Neuronal stem cell (in vitro differentiated cells): ENCODE results near the gene HS6ST1.
A peak's percentile ranks its signal among the peaks of the same experiment; 100 is the strongest.

Source experiments
- DNase-seq: peaks from one replicate; pipeline ENCODE4 v3.0.0-alpha.2; 2013; ENCODE audit warnings: low spot score
- H2AFZ ChIP-seq: one replicate; pipeline ENCODE4 v1.6.1; 2013; ENCODE audit warnings: mild to moderate bottlenecking, low read length, inconsistent platforms
- H2AK5ac ChIP-seq: 2 replicates; pipeline ENCODE4 v1.6.1; 2013; ENCODE audit warnings: low read depth, mild to moderate bottlenecking, inconsistent platforms, low read length, moderate library complexity, mixed read lengths
- H2BK120ac ChIP-seq: 2 replicates; pipeline ENCODE4 v1.6.1; 2013; ENCODE audit warnings: low read depth, mild to moderate bottlenecking, inconsistent platforms, low read length, moderate library complexity, mixed read lengths
- H2BK12ac ChIP-seq: one replicate; pipeline ENCODE4 v1.6.1; 2013; ENCODE audit warnings: low read length, inconsistent platforms
- H2BK15ac ChIP-seq: 2 replicates; pipeline ENCODE4 v1.6.1; 2013; ENCODE audit warnings: mild to moderate bottlenecking, low read length, inconsistent platforms, mixed read lengths
- H2BK5ac ChIP-seq: one replicate; pipeline ENCODE4 v1.6.1; 2013; ENCODE audit warnings: inconsistent platforms, mild to moderate bottlenecking, low read length, moderate library complexity
- H3K14ac ChIP-seq: one replicate; pipeline ENCODE4 v1.6.1; 2013; ENCODE audit warnings: low read length, inconsistent platforms
- H3K18ac ChIP-seq: 2 replicates; pipeline ENCODE4 v1.6.1; 2013; ENCODE audit warnings: low read length, inconsistent platforms
- H3K23ac ChIP-seq: 2 replicates; pipeline ENCODE4 v1.6.1; 2013; ENCODE audit warnings: low read depth, mild to moderate bottlenecking, mixed read lengths, low read length, inconsistent platforms; ENCODE audit not compliant: poor library complexity
- H3K27ac ChIP-seq: replicated peaks from 3 replicates; pipeline ENCODE4 v1.5.1; 2013; ENCODE audit warnings: low read length, inconsistent platforms
- H3K27me3 ChIP-seq, 3 experiments: 2 replicates each; pipeline ENCODE4 v1.6.1; 2013; ENCODE audit warnings: low read length in 3 of 3, mild to moderate bottlenecking in 2 of 3, inconsistent platforms in 1 of 3, low read depth in 1 of 3, mixed read lengths in 1 of 3, moderate library complexity in 1 of 3; ENCODE audit not compliant: control insufficient read depth in 3 of 3, insufficient read depth in 3 of 3
- H3K36me3 ChIP-seq, 2 donors: replicated peaks in 1 of 2; 2 replicates each; pipeline ENCODE4 v1.6.1; 2013; ENCODE audit warnings: low read length in 2 of 2; ENCODE audit not compliant: control insufficient read depth in 2 of 2, insufficient read depth in 2 of 2
- H3K4ac ChIP-seq: 2 replicates; pipeline ENCODE4 v1.6.1; 2013; ENCODE audit warnings: inconsistent platforms, mild to moderate bottlenecking, low read length, moderate library complexity
- H3K4me1 ChIP-seq, 2 donors: 1 replicate in 1 of 2; 2 replicates in 1 of 2; pipeline ENCODE4 v1.6.1; 2013; ENCODE audit warnings: low read length in 2 of 2, low read depth in 1 of 2; ENCODE audit not compliant: control insufficient read depth in 2 of 2, insufficient read depth in 1 of 2
- H3K4me2 ChIP-seq: one replicate; pipeline ENCODE4 v1.6.1; 2013; ENCODE audit warnings: mild to moderate bottlenecking, low read length, inconsistent platforms; ENCODE audit not compliant: insufficient read depth, poor library complexity, severe bottlenecking
- H3K4me3 ChIP-seq, 2 donors: 2 replicates each; pipeline ENCODE4 v1.5.1; 2013; ENCODE audit warnings: low read length in 2 of 2, mild to moderate bottlenecking in 2 of 2, inconsistent platforms in 1 of 2, moderate library complexity in 1 of 2
- H3K79me1 ChIP-seq: one replicate; pipeline ENCODE4 v1.6.1; 2013; ENCODE audit warnings: low read depth, mild to moderate bottlenecking, inconsistent platforms, low read length, moderate library complexity
- H3K9ac ChIP-seq: one replicate; pipeline ENCODE4 v1.6.1; 2013; ENCODE audit warnings: mild to moderate bottlenecking, low read depth, low read length, inconsistent platforms; ENCODE audit not compliant: poor library complexity
- H3K9me3 ChIP-seq, 2 donors: replicated peaks in 1 of 2; 2 replicates each; pipeline versions ENCODE3 to v1.6.1; 2013; ENCODE audit warnings: low read length in 2 of 2, mild to moderate bottlenecking in 2 of 2, inconsistent platforms in 1 of 2, low read depth in 1 of 2, mixed read lengths in 1 of 2, moderate library complexity in 1 of 2; ENCODE audit not compliant: control insufficient read depth in 2 of 2, insufficient read depth in 1 of 2
- H4K8ac ChIP-seq: one replicate; pipeline ENCODE4 v1.6.1; 2013; ENCODE audit warnings: low read depth, mild to moderate bottlenecking, inconsistent platforms, low read length, moderate library complexity
- H4K91ac ChIP-seq: one replicate; pipeline ENCODE4 v1.6.1; 2013; ENCODE audit warnings: low read length, low read depth, mild to moderate bottlenecking, inconsistent platforms; ENCODE audit not compliant: poor library complexity
- WGBS, 2 donors: extraction: QIAGEN DNeasy Blood & Tissue Kit; methylation state at CpG; one replicate each; pipeline ENCODE4 v1.1.7; 2013; ENCODE audit warnings: missing lambda C conversion rate in 2 of 2, mixed read lengths in 1 of 2; ENCODE audit not compliant: insufficient read length in 2 of 2, insufficient replicate concordance in 1 of 2; ENCODE audit errors: extremely low coverage in 2 of 2; 5-methylcytosine and 5-hydroxymethylcytosine counted together

Gene HS6ST1

GRCh38 chr2:128306931-128307460 is 11.7 kb downstream of the HS6ST1 start:
- peak overlapping the region; percentile 84 for H3K18ac ChIP-seq
- H2BK120ac ChIP-seq = no peak overlapping the region
- WGBS, 2 donors = no CpG with 5 or more reads among the region's 11 CpGs
- H2BK5ac ChIP-seq = no peak overlapping the region
- H3K9ac ChIP-seq = peak overlapping the region; percentile 9
- no peak overlapping the region for H3K4me3 ChIP-seq
- H2AK5ac ChIP-seq = peak overlapping the region; percentile 82
- H3K4me1 ChIP-seq = peaks cover 23 to 49% of the 10 kb centered on the region in 2 donors
- H3K23ac ChIP-seq = no peak overlapping the region
- peaks cover 0 to 84% of the 10 kb centered on the region in 2 donors for H3K36me3 ChIP-seq
- H4K8ac ChIP-seq = no peak overlapping the region
- no peaks in the 10 kb centered on the region for H3K27me3 ChIP-seq
- no peak overlapping the region for H3K4ac ChIP-seq
- peaks cover 34% of the 10 kb centered on the region for H3K79me1 ChIP-seq
- H2BK15ac ChIP-seq = no peak overlapping the region
- no peak overlapping the region for H4K91ac ChIP-seq
- no peak overlapping the region for H2BK12ac ChIP-seq
- no peak overlapping the region for H2AFZ ChIP-seq
- H3K14ac ChIP-seq = no peak overlapping the region
- no peak for DNase-seq
- H3K27ac ChIP-seq = no peak overlapping the region
- H3K4me2 ChIP-seq = no peak overlapping the region
- H3K9me3 ChIP-seq = no peaks in the 10 kb centered on the region

DNA sequence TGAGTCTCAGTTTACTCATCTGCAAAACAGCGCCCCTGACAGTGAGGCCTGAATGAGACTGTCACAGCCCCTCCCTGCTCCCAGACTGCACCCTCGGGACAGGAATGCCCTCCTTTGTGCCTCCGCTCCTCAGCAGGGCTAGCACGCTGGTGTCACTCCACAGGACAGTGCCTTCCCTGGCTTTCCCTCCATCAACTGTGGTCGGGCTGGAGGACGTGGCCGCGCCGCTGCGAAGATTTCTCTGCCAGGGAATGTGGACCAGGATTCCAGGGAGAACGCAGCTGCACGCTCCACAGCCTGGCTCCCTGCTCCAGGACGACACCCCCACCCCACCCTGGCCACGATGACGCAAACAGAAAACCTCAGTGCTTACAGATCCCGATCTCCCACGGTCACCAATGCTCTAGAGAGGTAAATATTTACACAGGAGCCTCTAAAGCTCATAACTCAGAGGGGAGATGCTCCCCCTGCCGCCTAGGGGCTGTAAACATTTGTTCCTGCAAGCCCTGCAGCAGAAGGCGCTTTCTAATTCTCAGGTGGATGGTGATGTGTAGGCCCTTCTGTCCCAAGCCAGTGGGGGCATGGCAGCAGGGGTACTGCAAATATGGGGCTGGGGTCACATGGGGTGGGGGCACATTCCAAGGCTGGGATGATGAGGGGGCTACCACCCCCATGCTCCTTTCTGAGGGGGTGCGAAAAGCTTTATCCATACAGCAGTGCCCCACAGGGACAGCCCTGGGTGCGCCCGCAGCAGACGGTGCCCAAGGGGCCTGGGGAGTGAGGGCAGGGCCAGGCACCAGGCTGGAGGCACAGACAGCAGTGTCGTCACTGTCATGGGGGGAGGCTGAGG is 12.4 kb downstream of the HS6ST1 start:
- no peak for DNase-seq

GRCh38 chr2:128305555-128306080 is 13.1 kb downstream of the HS6ST1 start:
- H2BK12ac ChIP-seq = peak overlapping the region; percentile 98
- H3K4me3 ChIP-seq = no peak overlapping the region
- peak overlapping the region; percentile 67 for H3K23ac ChIP-seq
- H3K27me3 ChIP-seq = no peaks in the 10 kb centered on the region
- peak overlapping the region; percentile 59 for H2BK5ac ChIP-seq
- H3K18ac ChIP-seq = peak overlapping the region; percentile 61
- DNase-seq = no peak
- H4K8ac ChIP-seq = no peak overlapping the region
- peak overlapping the region; percentile 47 for H3K27ac ChIP-seq
- no peak overlapping the region for H3K4me2 ChIP-seq
- H3K4ac ChIP-seq = no peak overlapping the region
- H3K9ac ChIP-seq = peak overlapping the region; percentile 60
- peaks cover 23 to 49% of the 10 kb centered on the region in 2 donors for H3K4me1 ChIP-seq
- peaks cover 0 to 81% of the 10 kb centered on the region in 2 donors for H3K36me3 ChIP-seq
- no peaks in the 10 kb centered on the region for H3K9me3 ChIP-seq
- peak overlapping the region; percentile 25 for H3K14ac ChIP-seq
- no CpG with 5 or more reads among the region's 11 CpGs for WGBS, 2 donors
- H4K91ac ChIP-seq = no peak overlapping the region
- H2BK15ac ChIP-seq = peak overlapping the region; percentile 8
- peak overlapping the region; percentile 82 for H2AK5ac ChIP-seq
- no peak overlapping the region for H2AFZ ChIP-seq
- H3K79me1 ChIP-seq = peaks cover 39% of the 10 kb centered on the region
- no peak overlapping the region for H2BK120ac ChIP-seq

More for the DNA sequence above, 12.4 kb downstream of the HS6ST1 start:
- Histone ChIP-seq H3K36me3 (peaks cover 0 to 84% of the 10 kb centered on the region in 2 donors), H4K91ac (no peak overlapping the region), H3K14ac (peak overlapping the region; percentile 25), H2BK5ac (no peak overlapping the region), H4K8ac (no peak overlapping the region), H2BK12ac (no peak overlapping the region), H3K23ac (peak overlapping the region; percentile 6), H3K27me3 (no peaks in the 10 kb centered on the region), H3K4me2 (no peak overlapping the region), H3K4me3 (no peak overlapping the region), H3K27ac (no peak overlapping the region), H3K18ac (peak overlapping the region; percentile 84), H2AFZ (no peak overlapping the region), H3K79me1 (peaks cover 32% of the 10 kb centered on the region), H2AK5ac (peak overlapping the region; percentile 82), H2BK15ac (no peak overlapping the region), H3K9ac (peak overlapping the region; percentile 60), H3K9me3 (no peaks in the 10 kb centered on the region), H2BK120ac (no peak overlapping the region), H3K4ac (no peak overlapping the region), H3K4me1 (peaks cover 23 to 56% of the 10 kb centered on the region in 2 donors)
- no CpG with 5 or more reads among the region's 24 CpGs for WGBS, 2 donors
